ENCODE data around the gene GNB1L.
"Not testable (repeated sequence)": the region's sequence is repeated elsewhere in the genome, so short reads cannot be mapped to it uniquely, and the experiment has no call there.

Gene GNB1L

GRCh38 chr22:19842393-19843106 is 12.1 kb downstream of the GNB1L start:
- no peak for DNase-seq

GRCh38 chr22:19841641-19842392 is 12.9 kb downstream of the GNB1L start:
- DNase-seq: no peak

DNA sequence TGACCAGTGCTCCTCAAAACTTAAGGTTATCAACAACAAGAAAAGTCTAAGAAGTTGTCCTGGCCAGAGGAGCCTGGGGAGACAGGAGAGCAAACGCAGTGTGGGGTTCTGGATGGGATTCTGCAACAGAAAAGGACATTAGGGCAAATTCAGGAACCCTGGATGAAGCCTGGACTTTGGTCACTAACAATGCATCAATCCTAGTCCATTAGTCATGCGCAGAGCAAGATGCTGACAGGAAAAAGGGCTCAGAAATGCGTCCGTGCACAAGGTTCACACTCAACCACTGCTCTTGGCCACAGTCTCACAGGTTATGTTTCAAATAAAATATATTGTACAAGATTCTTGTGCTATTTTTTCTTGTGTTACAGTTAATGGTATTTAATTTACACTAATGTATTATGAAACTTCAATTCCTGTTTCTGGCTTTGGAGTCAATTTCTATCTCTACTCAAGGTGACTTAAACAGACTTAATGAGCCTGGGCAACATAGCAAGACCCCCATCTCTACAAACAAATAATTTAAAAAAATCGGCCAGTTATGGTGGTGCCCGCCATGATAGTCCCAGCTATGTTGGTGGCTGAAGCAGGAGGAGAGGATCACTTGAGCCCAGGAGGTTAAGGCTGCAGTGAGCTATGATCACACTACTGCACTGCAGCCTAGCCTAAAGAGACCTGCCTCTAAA is 13.6 kb downstream of the GNB1L start:
- DNase-seq: no peak

DNA sequence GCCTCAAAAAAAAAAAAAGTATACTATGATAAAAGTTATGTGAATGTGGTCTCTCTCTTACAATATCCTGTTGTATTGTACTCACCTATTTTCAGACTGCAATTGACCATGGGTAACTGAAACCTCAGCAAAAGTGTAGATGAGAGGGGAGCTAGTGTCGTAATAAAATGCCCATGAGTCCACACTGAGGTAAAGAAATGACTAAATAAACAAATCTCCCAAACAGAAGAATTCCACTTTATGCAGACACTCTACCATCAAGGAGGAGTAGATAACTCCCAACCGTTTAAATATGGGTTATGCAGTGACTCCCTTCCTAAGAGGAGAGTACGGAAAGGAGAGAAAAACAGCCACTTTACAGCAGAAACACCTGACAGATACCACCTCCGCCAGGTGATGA is 14.6 kb downstream of the GNB1L start:
- no peak for DNase-seq

DNA sequence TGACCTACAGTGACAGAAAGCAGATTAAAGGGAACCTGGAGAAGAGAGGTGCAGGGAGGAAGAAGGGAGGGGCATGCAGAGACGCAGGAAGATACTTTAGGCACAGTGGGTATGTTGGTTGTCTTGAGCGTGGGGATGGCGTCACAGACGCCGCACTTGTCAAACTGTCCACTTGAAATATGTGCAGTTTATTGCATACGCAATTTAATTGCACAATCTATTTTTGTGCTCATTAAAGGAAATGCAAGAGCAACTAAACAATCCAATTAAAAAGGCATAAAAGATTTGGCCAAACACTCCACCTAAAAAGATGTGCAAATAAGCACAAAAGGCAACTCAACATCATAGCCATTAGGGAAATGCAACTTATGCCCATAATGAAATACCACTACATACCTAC is 16.8 kb downstream of the GNB1L start:
- DNase-seq: no peak

GRCh38 chr22:19836512-19836911 is 18.2 kb downstream of the GNB1L start:
- no peak for DNase-seq

DNA sequence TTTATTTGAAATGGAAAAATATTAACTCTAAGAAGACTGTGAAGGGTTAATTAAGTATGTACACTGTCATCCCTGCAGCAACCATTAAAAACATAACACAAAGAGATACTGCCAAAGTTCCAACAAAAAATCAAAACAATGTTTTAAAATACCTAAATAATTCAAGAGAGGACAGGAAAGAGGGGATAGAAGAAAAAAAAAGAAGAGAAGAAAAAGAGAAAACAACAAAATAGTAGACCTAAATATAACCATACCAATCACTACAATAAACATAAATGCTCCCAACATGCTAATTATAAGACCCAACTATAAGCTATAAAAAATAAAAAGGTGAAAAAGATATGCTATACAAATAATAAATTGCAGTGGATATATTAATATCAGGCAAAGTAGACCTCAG is 20.1 kb downstream of the GNB1L start:
- DNase-seq: no peak

DNA sequence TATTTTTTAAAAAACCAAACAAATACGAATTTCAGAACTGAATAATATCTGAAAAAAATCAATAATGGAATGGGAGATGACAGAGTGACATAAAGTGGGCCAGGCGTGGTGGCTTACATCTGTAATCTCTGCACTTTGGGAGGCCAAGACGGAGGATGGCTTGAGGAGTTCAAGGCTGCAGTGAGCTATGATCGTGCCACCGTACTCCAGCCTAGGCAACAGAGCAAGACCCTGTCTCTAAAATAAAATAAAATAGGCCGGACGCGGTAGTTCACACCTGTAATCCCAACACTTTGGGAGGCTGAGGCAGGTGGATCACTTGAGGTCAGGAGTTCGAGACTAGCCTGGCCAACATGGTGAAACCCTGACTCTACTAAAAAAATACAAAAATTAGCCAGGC is 21.3 kb downstream of the GNB1L start:
- DNase-seq: not testable (repeated sequence)

- DNase-seq: no peak
Observed at GRCh38 chr22:19832476-19833108, 22.1 kb downstream of the GNB1L start.

- not testable (repeated sequence) for DNase-seq
Observed at GRCh38 chr22:19831979-19832378, 22.7 kb downstream of the GNB1L start.

DNA sequence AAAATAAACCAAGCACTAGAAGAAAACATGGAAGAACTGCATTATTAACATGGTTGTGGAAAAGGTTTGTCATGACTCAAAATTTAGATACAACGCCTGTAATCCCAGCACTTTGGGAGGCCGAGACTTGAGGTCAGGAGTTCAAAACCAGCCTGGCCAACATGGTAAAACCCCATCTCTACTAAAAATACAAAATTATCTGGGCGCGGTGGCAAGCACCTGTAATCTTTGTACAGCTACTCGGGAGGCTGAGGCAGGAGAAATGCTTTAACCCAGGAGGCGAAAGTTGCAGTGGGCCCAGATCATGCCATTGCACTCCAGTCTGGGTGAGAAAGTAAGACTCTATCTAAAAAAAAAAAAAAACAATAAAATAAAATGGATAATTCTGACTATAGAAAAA is 23.7 kb downstream of the GNB1L start:
- DNase-seq: no peak

DNA sequence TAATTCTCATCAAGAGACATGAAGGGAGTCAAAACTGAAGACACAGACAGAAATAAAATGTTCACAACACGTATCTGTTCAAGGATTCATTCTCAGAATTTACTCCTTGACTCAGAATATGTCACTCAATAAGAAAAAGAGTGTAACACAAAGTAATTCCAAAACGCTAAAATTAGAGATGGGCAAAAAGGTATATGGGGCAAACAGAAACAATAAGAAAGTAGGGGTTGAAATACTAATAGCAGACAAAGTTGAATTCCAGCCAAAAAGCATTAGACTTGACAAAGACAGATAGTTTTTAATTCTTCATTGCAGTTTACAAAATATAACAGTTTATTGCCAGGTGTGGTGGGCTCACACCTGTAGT is 26.7 kb downstream of the GNB1L start:
- no peak for DNase-seq

- DNase-seq: no peak
Observed at GRCh38 chr22:19827341-19828034, 27.2 kb downstream of the GNB1L start.

- no peak for DNase-seq
Observed at GRCh38 chr22:19826619-19826950, 28.1 kb downstream of the GNB1L start.

- DNase-seq: no peak
Observed at GRCh38 chr22:19825904-19826618, 28.6 kb downstream of the GNB1L start.

DNA sequence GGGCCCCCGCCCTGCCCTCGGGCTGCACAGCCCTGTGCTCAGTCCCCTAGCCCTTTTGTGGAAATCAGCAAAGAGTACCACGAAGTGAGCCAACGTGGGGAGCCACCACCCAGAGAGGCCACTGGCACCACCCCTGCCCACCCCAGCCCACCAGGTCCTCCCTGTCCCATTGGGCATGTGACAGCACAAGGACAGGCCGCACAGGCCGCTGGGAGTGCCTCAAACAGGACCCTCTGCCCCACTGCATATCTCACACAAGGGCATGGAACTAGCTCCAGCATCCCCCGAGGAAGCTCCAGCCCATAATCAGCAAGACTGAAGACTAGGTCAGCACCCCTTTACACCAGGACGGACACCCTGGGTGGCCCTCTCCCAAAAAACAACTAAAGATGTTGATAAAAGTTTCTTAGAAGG is 29.7 kb downstream of the GNB1L start:
- no peak for DNase-seq

- no peak for DNase-seq
Observed at GRCh38 chr22:19824212-19824925, 30.3 kb downstream of the GNB1L start.

DNA sequence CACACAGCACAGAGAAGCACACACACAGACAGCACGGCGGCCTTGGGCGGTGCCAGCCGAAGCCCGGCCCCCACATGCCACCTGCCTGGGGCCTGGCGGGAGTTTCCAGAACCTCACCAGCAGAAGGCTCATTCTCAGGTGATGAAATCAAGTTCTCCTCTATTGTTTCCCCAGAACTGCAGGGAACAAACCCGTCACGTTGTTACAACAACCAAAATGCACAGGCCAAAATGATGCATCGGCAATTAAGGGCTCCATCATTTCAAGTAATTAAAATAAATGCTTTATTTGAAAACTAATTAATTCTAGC is 30.8 kb downstream of the GNB1L start:
- no peak for DNase-seq

GRCh38 chr22:19823191-19823901 is 31.3 kb downstream of the GNB1L start:
- DNase-seq: no peak

- no peak for DNase-seq
Observed at GRCh38 chr22:19822301-19823117, 32.2 kb downstream of the GNB1L start.

All from RPMI8226 (cell line).